ENCODE measurements around the gene BABAM1.

The BABAM1 gene

GRCh38 chr19:17318966-17319365 lies 51.7 kb downstream of the BABAM1 start:
- no peak for DNase-seq (ENCODE audit: extremely low spot score, insufficient read length, low read depth)

GRCh38 chr19:17319473-17320238 lies 52.4 kb downstream of the BABAM1 start:
- DNase-seq (ENCODE audit: extremely low spot score, insufficient read length, low read depth) (no peak), FAIRE-seq (no peak)

More at GRCh38 chr19:17318966-17319365, 51.7 kb downstream of the BABAM1 start:
- FAIRE-seq, result no peak

- FAIRE-seq, result no peak
Measured at GRCh38 chr19:17320435-17320834, 53.2 kb downstream of the BABAM1 start.

GRCh38 chr19:17321655-17322489 lies 54.6 kb downstream of the BABAM1 start:
- FAIRE-seq, result no peak

More at GRCh38 chr19:17320435-17320834, 53.2 kb downstream of the BABAM1 start:
- no peak for DNase-seq (ENCODE audit: extremely low spot score, insufficient read length, low read depth)

GRCh38 chr19:17322854-17323253 lies 55.6 kb downstream of the BABAM1 start:
- DNase-seq (ENCODE audit: extremely low spot score, insufficient read length, low read depth) (no peak), FAIRE-seq (no peak)

More at GRCh38 chr19:17321655-17322489, 54.6 kb downstream of the BABAM1 start:
- no peak for DNase-seq (ENCODE audit: extremely low spot score, insufficient read length, low read depth)

- DNase-seq (ENCODE audit: extremely low spot score, insufficient read length, low read depth) (no peak), FAIRE-seq (no peak)
Measured at GRCh38 chr19:17323300-17323963, 56.2 kb downstream of the BABAM1 start.

GRCh38 chr19:17323964-17324332 lies 56.7 kb downstream of the BABAM1 start:
- FAIRE-seq (no peak), DNase-seq (ENCODE audit: extremely low spot score, insufficient read length, low read depth) (no peak)

GRCh38 chr19:17324357-17325114 lies 57.3 kb downstream of the BABAM1 start:
- no peak for FAIRE-seq
- DNase-seq (ENCODE audit: extremely low spot score, insufficient read length, low read depth), result no peak

- FAIRE-seq (no peak), DNase-seq (ENCODE audit: extremely low spot score, insufficient read length, low read depth) (no peak)
Measured at GRCh38 chr19:17325133-17325532, 57.9 kb downstream of the BABAM1 start.

- DNase-seq (ENCODE audit: extremely low spot score, insufficient read length, low read depth) (no peak), FAIRE-seq (no peak)
Measured at GRCh38 chr19:17325881-17326594, 58.8 kb downstream of the BABAM1 start.

- DNase-seq (ENCODE audit: extremely low spot score, insufficient read length, low read depth) (no peak), FAIRE-seq (no peak)
Measured at GRCh38 chr19:17326595-17326966, 59.3 kb downstream of the BABAM1 start.

GRCh38 chr19:17327068-17327653 lies 59.9 kb downstream of the BABAM1 start:
- no peak for FAIRE-seq

GRCh38 chr19:17327654-17328516 lies 60.6 kb downstream of the BABAM1 start:
- FAIRE-seq (no peak), DNase-seq (ENCODE audit: extremely low spot score, insufficient read length, low read depth) (no peak)

More at GRCh38 chr19:17327068-17327653, 59.9 kb downstream of the BABAM1 start:
- DNase-seq (ENCODE audit: extremely low spot score, insufficient read length, low read depth), result no peak

All from GM18507 (cell line).